Measurements from ENCODE around the gene GPR158. TPM values are rescaled to one million over a fixed set of nuclear protein-coding genes. Genes with fewer than 3 reads are reported as not detected.

The GPR158 gene
- total RNA-seq, 1 donor from 2014 or later, result not detected

GRCh38 chr10:25522294-25522693 is 347.5 kb downstream of the GPR158 start:
- no peak for DNase-seq
- intact Hi-C loops (cut with DNase I), result no loop called here
- no peak for ATAC-seq (ENCODE audit: poor library complexity)

- intact Hi-C loops (cut with DNase I), result no loop called here
- DNase-seq (no peak), ATAC-seq (ENCODE audit: poor library complexity) (no peak)
These were observed 348.3 kb downstream of the GPR158 start for GRCh38 chr10:25522946-25523608.

- DNase-seq, result no peak
- ATAC-seq (ENCODE audit: poor library complexity), result no peak
- intact Hi-C loops (cut with DNase I), result no loop called here
These were observed 355.5 kb downstream of the GPR158 start for GRCh38 chr10:25530306-25530705.

GRCh38 chr10:25531457-25532061 is 356.8 kb downstream of the GPR158 start:
- no peak for ATAC-seq (ENCODE audit: poor library complexity)

GRCh38 chr10:25532213-25532612 is 357.4 kb downstream of the GPR158 start:
- intact Hi-C loops (cut with DNase I), result no loop called here
- DNase-seq (no peak), ATAC-seq (ENCODE audit: poor library complexity) (no peak)

More at GRCh38 chr10:25531457-25532061, 356.8 kb downstream of the GPR158 start:
- intact Hi-C loops (cut with DNase I), result no loop called here
- no peak for DNase-seq

GRCh38 chr10:25536027-25536426 is 361.2 kb downstream of the GPR158 start:
- intact Hi-C loops (cut with DNase I), result no loop called here
- ATAC-seq (ENCODE audit: poor library complexity), result no peak

GRCh38 chr10:25547382-25547781 is 372.6 kb downstream of the GPR158 start:
- DNase-seq (no peak), ATAC-seq (ENCODE audit: poor library complexity) (no peak)
- intact Hi-C loops (cut with DNase I), result no loop called here

More at GRCh38 chr10:25536027-25536426, 361.2 kb downstream of the GPR158 start:
- DNase-seq, result no peak

- DNase-seq, result no peak
- intact Hi-C loops (cut with DNase I), result no loop called here
- ATAC-seq (ENCODE audit: poor library complexity), result no peak
These were observed 377.6 kb downstream of the GPR158 start for GRCh38 chr10:25552283-25552919.

- DNase-seq, result no peak
- intact Hi-C loops (cut with DNase I), result no loop called here
- ATAC-seq (ENCODE audit: poor library complexity), result no peak
These were observed 381.1 kb downstream of the GPR158 start for GRCh38 chr10:25555865-25556264.

GRCh38 chr10:25556457-25556856 is 381.7 kb downstream of the GPR158 start:
- no peak for ATAC-seq (ENCODE audit: poor library complexity)
- no peak for DNase-seq
- intact Hi-C loops (cut with DNase I), result no loop called here

- intact Hi-C loops (cut with DNase I), result no loop called here
- DNase-seq (no peak), ATAC-seq (ENCODE audit: poor library complexity) (no peak)
These were observed 382.3 kb downstream of the GPR158 start for GRCh38 chr10:25557136-25557535.

- ATAC-seq (ENCODE audit: poor library complexity) (no peak), DNase-seq (no peak)
- intact Hi-C loops (cut with DNase I), result no loop called here
These were observed 387.0 kb downstream of the GPR158 start for GRCh38 chr10:25561758-25562157.

- DNase-seq (no peak), ATAC-seq (ENCODE audit: poor library complexity) (no peak)
- intact Hi-C loops (cut with DNase I), result no loop called here
These were observed 387.7 kb downstream of the GPR158 start for GRCh38 chr10:25562547-25562946.

- intact Hi-C loops (cut with DNase I), result no loop called here
- no peak for ATAC-seq (ENCODE audit: poor library complexity)
- no peak for DNase-seq
These were observed 389.6 kb downstream of the GPR158 start for GRCh38 chr10:25564351-25564750.

GRCh38 chr10:25565570-25565969 is 390.8 kb downstream of the GPR158 start:
- intact Hi-C loops (cut with DNase I), result no loop called here
- no peak for DNase-seq
- no peak for ATAC-seq (ENCODE audit: poor library complexity)

- no peak for ATAC-seq (ENCODE audit: poor library complexity)
- DNase-seq, result no peak
- intact Hi-C loops (cut with DNase I), result no loop called here
These were observed 398.5 kb downstream of the GPR158 start for GRCh38 chr10:25573316-25573715.

GRCh38 chr10:25575343-25575742 is 400.5 kb downstream of the GPR158 start:
- intact Hi-C loops (cut with DNase I), result no loop called here
- DNase-seq (no peak), ATAC-seq (ENCODE audit: poor library complexity) (no peak)

GRCh38 chr10:25578061-25578460 is 403.3 kb downstream of the GPR158 start:
- intact Hi-C loops (cut with DNase I), result no loop called here
- no peak for DNase-seq
- no peak for ATAC-seq (ENCODE audit: poor library complexity)

- ATAC-seq (ENCODE audit: poor library complexity), result no peak
- DNase-seq, result no peak
- intact Hi-C loops (cut with DNase I), result no loop called here
These were observed 408.2 kb downstream of the GPR158 start for GRCh38 chr10:25582961-25583360.

- no peak for ATAC-seq (ENCODE audit: poor library complexity)
- intact Hi-C loops (cut with DNase I), result no loop called here
- no peak for DNase-seq
These were observed 425.9 kb downstream of the GPR158 start for GRCh38 chr10:25600651-25601050.

Data from Right ventricle myocardium superior (tissue), 1 donor.